Measurements from ENCODE around the gene OR4P4.

OR4P4 gene

GRCh38 chr11:55658608-55659007 is 23.7 kb downstream of the OR4P4 start:
- no peak overlapping the region for H3K4me3 ChIP-seq (replicated peaks in 1 of 2; ENCODE audit: low read depth in 2 of 2, low read length in 2 of 2)
- TF ChIP-seq, protein P1, sequence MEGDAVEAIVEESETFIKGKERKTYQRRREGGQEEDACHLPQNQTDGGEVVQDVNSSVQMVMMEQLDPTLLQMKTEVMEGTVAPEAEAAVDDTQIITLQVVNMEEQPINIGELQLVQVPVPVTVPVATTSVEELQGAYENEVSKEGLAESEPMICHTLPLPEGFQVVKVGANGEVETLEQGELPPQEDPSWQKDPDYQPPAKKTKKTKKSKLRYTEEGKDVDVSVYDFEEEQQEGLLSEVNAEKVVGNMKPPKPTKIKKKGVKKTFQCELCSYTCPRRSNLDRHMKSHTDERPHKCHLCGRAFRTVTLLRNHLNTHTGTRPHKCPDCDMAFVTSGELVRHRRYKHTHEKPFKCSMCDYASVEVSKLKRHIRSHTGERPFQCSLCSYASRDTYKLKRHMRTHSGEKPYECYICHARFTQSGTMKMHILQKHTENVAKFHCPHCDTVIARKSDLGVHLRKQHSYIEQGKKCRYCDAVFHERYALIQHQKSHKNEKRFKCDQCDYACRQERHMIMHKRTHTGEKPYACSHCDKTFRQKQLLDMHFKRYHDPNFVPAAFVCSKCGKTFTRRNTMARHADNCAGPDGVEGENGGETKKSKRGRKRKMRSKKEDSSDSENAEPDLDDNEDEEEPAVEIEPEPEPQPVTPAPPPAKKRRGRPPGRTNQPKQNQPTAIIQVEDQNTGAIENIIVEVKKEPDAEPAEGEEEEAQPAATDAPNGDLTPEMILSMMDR (IDR thresholded peaks at IDR 0.05; ENCODE audit: low read depth, low read length): no peak
- DNase-seq (ENCODE audit: low read depth in 2 of 2): no peak

GRCh38 chr11:55661901-55662300 is 27.0 kb downstream of the OR4P4 start, which contains the start of gene OR4C6:
TSS of gene OR4C6 (plus strand) at chr11:55662201. CDS start at chr11:55665167, 2,966 bp downstream.
- no peak within 1 kb of the TSS for H3K4me3 ChIP-seq (replicated peaks in 1 of 2; ENCODE audit: low read depth in 2 of 2, low read length in 2 of 2)
- DNase-seq (ENCODE audit: low read depth in 2 of 2): no peak
- TF ChIP-seq, protein P1 (IDR thresholded peaks at IDR 0.05; ENCODE audit: low read depth, low read length): no peak

GRCh38 chr11:55669376-55669775 is 34.5 kb downstream of the OR4P4 start:
- no peak for DNase-seq (ENCODE audit: low read depth in 2 of 2)
- TF ChIP-seq, protein P1 (IDR thresholded peaks at IDR 0.05; ENCODE audit: low read depth, low read length): no peak
- no peak overlapping the region for H3K4me3 ChIP-seq (replicated peaks in 1 of 2; ENCODE audit: low read depth in 2 of 2, low read length in 2 of 2)

- TF ChIP-seq, protein P1 (IDR thresholded peaks at IDR 0.05; ENCODE audit: low read depth, low read length): no peak
- H3K4me3 ChIP-seq (replicated peaks in 1 of 2; ENCODE audit: low read depth in 2 of 2, low read length in 2 of 2): no peak overlapping the region
- DNase-seq (ENCODE audit: low read depth in 2 of 2): no peak
Observed at GRCh38 chr11:55673860-55674259, 38.9 kb downstream of the OR4P4 start.

All from cardiac fibroblast (primary cell).